Measurements from ENCODE around the gene CRAT.
"Not testable (repeated sequence)": the region's sequence is repeated elsewhere in the genome, so short reads cannot be mapped to it uniquely, and the experiment has no call there.

Gene CRAT

GRCh38 chr9:129136446-129137035, 25.9 kb upstream of the CRAT start:
- Mint-ChIP-seq H3K27ac (peak overlapping the region; percentile 27 to 98 (median 44)), H3K4me3 (no peak overlapping the region), H3K4me1 (peaks cover 43% of the 10 kb centered on the region), H3K36me3 (ENCODE audit: low read depth) (peaks cover 24% of the 10 kb centered on the region), H3K27me3 (ENCODE audit: low read depth) (no peaks in the 10 kb centered on the region), H3K9me3 (no peaks in the 10 kb centered on the region)
- TF ChIP-seq, protein P1, sequence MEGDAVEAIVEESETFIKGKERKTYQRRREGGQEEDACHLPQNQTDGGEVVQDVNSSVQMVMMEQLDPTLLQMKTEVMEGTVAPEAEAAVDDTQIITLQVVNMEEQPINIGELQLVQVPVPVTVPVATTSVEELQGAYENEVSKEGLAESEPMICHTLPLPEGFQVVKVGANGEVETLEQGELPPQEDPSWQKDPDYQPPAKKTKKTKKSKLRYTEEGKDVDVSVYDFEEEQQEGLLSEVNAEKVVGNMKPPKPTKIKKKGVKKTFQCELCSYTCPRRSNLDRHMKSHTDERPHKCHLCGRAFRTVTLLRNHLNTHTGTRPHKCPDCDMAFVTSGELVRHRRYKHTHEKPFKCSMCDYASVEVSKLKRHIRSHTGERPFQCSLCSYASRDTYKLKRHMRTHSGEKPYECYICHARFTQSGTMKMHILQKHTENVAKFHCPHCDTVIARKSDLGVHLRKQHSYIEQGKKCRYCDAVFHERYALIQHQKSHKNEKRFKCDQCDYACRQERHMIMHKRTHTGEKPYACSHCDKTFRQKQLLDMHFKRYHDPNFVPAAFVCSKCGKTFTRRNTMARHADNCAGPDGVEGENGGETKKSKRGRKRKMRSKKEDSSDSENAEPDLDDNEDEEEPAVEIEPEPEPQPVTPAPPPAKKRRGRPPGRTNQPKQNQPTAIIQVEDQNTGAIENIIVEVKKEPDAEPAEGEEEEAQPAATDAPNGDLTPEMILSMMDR (IDR thresholded peaks at IDR 0.05; ENCODE audit: unreplicated experiment in 3 of 3): no peak

DNA sequence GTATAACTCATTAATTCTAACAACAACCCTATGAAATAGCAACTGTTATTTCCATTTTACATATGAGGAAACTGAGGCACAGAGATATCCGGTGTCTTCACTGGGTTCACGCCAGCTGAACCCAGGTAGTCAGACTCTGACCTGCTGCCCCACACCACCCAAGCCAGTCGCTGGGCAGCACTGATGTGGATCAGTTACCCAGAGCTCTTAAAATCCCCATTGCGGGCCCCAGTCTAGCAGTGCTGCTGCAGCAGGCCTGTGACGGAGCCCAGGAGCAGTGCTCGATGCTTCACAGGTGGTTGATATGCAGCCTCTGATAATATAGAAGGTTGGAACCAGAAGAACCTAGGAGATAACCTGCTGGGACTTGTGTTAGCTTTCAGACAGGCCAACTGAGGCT, 24.9 kb upstream of the CRAT start:
- Mint-ChIP-seq H3K27me3 (ENCODE audit: low read depth) (no peaks in the 10 kb centered on the region), H3K4me3 (no peak overlapping the region), H3K4me1 (peaks cover 33% of the 10 kb centered on the region), H3K9me3 (no peaks in the 10 kb centered on the region), H3K36me3 (ENCODE audit: low read depth) (peaks cover 34% of the 10 kb centered on the region), H3K27ac (no peak overlapping the region)
- TF ChIP-seq, protein P1 (IDR thresholded peaks at IDR 0.05; ENCODE audit: unreplicated experiment in 3 of 3): no peak

DNA sequence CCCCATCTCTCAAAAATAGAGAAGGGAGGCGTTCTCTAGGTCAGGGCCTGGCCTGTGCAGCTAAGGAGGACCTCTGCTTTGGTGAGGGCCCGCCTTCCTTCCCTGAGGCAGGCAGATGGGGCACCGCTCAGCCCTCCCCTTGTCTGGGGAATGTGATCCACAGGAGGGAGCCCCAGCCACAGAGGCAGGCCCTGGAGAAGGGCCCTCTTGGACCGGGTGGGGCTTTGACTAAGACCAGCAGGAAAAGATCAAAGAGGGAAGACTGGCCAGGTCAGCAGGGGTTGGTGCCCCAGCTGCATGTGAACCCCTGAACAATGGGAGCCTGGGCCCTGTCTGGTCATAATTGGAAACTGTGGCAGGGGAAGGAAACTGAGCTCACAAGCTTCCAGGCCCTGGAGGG, 22.5 kb upstream of the CRAT start:
- Mint-ChIP-seq H3K4me3 (no peak overlapping the region), H3K4me1 (peaks cover 11% of the 10 kb centered on the region), H3K36me3 (ENCODE audit: low read depth) (peaks cover 51% of the 10 kb centered on the region), H3K9me3 (no peaks in the 10 kb centered on the region), H3K27me3 (ENCODE audit: low read depth) (no peaks in the 10 kb centered on the region), H3K27ac (no peak overlapping the region)
- TF ChIP-seq, protein P1 (IDR thresholded peaks at IDR 0.05; ENCODE audit: unreplicated experiment in 3 of 3): no peak

GRCh38 chr9:129131300-129132145, 20.9 kb upstream of the CRAT start:
- TF ChIP-seq, protein P1 (IDR thresholded peaks at IDR 0.05; ENCODE audit: unreplicated experiment in 3 of 3): peak; percentile 96 to 98 (median 98)
- Mint-ChIP-seq H3K4me1 (no peaks in the 10 kb centered on the region), H3K27me3 (ENCODE audit: low read depth) (no peaks in the 10 kb centered on the region), H3K36me3 (ENCODE audit: low read depth) (peaks cover 61% of the 10 kb centered on the region), H3K9me3 (no peaks in the 10 kb centered on the region), H3K27ac (peak overlapping the region in 1 of 3 experiments; percentile 43), H3K4me3 (no peak overlapping the region)

DNA sequence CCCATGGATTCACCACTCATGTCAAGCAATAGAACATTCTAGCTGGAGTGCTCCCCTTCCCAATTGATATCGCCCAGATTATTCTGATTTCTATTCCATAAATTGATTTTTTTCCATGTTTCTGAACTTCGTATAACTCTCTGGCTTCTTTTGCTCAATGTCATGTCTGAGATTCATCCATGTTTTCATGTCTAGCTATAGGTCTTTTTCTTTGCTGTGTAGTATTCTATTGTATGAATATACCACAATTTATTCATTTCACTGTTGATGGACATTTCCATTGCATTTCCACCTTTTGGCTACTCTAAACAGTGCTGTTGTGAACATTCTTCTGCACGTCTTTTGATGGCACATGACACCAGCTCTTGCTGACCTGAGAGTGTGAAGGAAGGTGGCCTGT, 20.2 kb upstream of the CRAT start:
- Mint-ChIP-seq H3K27ac (no peak overlapping the region), H3K9me3 (no peaks in the 10 kb centered on the region), H3K36me3 (ENCODE audit: low read depth) (peaks cover 64% of the 10 kb centered on the region), H3K27me3 (ENCODE audit: low read depth) (no peaks in the 10 kb centered on the region), H3K4me3 (no peak overlapping the region), H3K4me1 (no peaks in the 10 kb centered on the region)
- TF ChIP-seq, protein P1 (IDR thresholded peaks at IDR 0.05; ENCODE audit: unreplicated experiment in 3 of 3): no peak

- not testable (repeated sequence) for H3K4me1 Mint-ChIP-seq; H3K4me3 Mint-ChIP-seq; H3K9me3 Mint-ChIP-seq; H3K27me3 Mint-ChIP-seq (ENCODE audit: low read depth); H3K27ac Mint-ChIP-seq
- H3K36me3 Mint-ChIP-seq (ENCODE audit: low read depth): peaks cover 61% of the 10 kb centered on the region
Observed at GRCh38 chr9:129130271-129130670, 19.7 kb upstream of the CRAT start.

All from nephron (organoid).